Measurements from ENCODE around the gene LCE3C. TPM values are rescaled to one million over a fixed set of nuclear protein-coding genes. Genes with fewer than 3 reads are reported as not detected.
A peak's percentile ranks its signal among the peaks of the same experiment; 100 is the strongest.

The LCE3C gene
- total and polyA plus RNA-seq, 2 experiments from 2014 or later: not detected

- TF ChIP-seq EZH2 (IDR thresholded peaks at IDR 0.05; ENCODE audit: insufficient read depth, poor library complexity, severe bottlenecking): no peak
- TF ChIP-seq EZH2phosphoT487 (IDR thresholded peaks at IDR 0.05; ENCODE audit: insufficient read depth, low read depth): no peak
- DNase-seq: no peak
- no peaks in the 10 kb centered on the region for H3K36me3 ChIP-seq (ENCODE audit: low read depth)
- H3F3A ChIP-seq (ENCODE audit: insufficient read depth): no peaks in the 10 kb centered on the region
- H3K4me3 ChIP-seq: no peak overlapping the region
- H4K20me1 ChIP-seq (ENCODE audit: insufficient read depth): no peaks in the 10 kb centered on the region
- in situ Hi-C loops (cut with MboI): no loop called here
- no peak overlapping the region for H2AFZ ChIP-seq
- H3K4me1 ChIP-seq (ENCODE audit: insufficient read depth): no peaks in the 10 kb centered on the region
- 12 to 17% methylated on average over 3 of the region's 3 CpGs for WGBS, 2 experiments (ENCODE audit: low coverage in 1 of 2, low lambda C conversion rate in 2 of 2, missing lambda C conversion rate in 2 of 2)
- H3K27me3 ChIP-seq (replicated peaks; ENCODE audit: insufficient read depth): peaks cover 22% of the 10 kb centered on the region
- H3K9me2 ChIP-seq (ENCODE audit: insufficient read depth): no peaks in the 10 kb centered on the region
- no peaks in the 10 kb centered on the region for H3K79me2 ChIP-seq (ENCODE audit: insufficient read depth)
- no peak overlapping the region for H3K9ac ChIP-seq
- no peak overlapping the region for H3K4me2 ChIP-seq (ENCODE audit: unreplicated experiment)
- H3K9me3 ChIP-seq (ENCODE audit: low read depth): no peaks in the 10 kb centered on the region
- no peak overlapping the region for H3K27ac ChIP-seq
Observed at GRCh38 chr1:152643945-152644344, 43.9 kb downstream of the LCE3C start.

GRCh38 chr1:152645146-152645545, 45.1 kb downstream of the LCE3C start:
- DNase-seq: no peak
- Histone ChIP-seq H3K4me1 (ENCODE audit: insufficient read depth) (no peaks in the 10 kb centered on the region), H3K4me3 (no peak overlapping the region), H3K27me3 (replicated peaks; ENCODE audit: insufficient read depth) (peaks cover 22% of the 10 kb centered on the region), H3K9me3 (ENCODE audit: low read depth) (no peaks in the 10 kb centered on the region), H3K4me2 (ENCODE audit: unreplicated experiment) (no peak overlapping the region), H3K9ac (no peak overlapping the region), H3K36me3 (ENCODE audit: low read depth) (no peaks in the 10 kb centered on the region), H3F3A (ENCODE audit: insufficient read depth) (no peaks in the 10 kb centered on the region), H3K79me2 (ENCODE audit: insufficient read depth) (no peaks in the 10 kb centered on the region), H4K20me1 (ENCODE audit: insufficient read depth) (no peaks in the 10 kb centered on the region), H3K27ac (no peak overlapping the region), H3K9me2 (ENCODE audit: insufficient read depth) (no peaks in the 10 kb centered on the region), H2AFZ (no peak overlapping the region)
- in situ Hi-C loops (cut with MboI): no loop called here
- WGBS, 2 experiments (ENCODE audit: low coverage in 1 of 2, low lambda C conversion rate in 2 of 2, missing lambda C conversion rate in 2 of 2): 10 to 15% methylated on average over 3 of the region's 3 CpGs
- TF ChIP-seq EZH2phosphoT487 (IDR thresholded peaks at IDR 0.05; ENCODE audit: insufficient read depth, low read depth): no peak
- TF ChIP-seq EZH2 (IDR thresholded peaks at IDR 0.05; ENCODE audit: insufficient read depth, poor library complexity, severe bottlenecking): no peak

- TF ChIP-seq EZH2phosphoT487 (IDR thresholded peaks at IDR 0.05; ENCODE audit: insufficient read depth, low read depth) (no peak), EZH2 (IDR thresholded peaks at IDR 0.05; ENCODE audit: insufficient read depth, poor library complexity, severe bottlenecking) (no peak)
- Histone ChIP-seq H3F3A (ENCODE audit: insufficient read depth) (no peaks in the 10 kb centered on the region), H3K9me3 (ENCODE audit: low read depth) (no peaks in the 10 kb centered on the region), H3K9ac (no peak overlapping the region), H3K9me2 (ENCODE audit: insufficient read depth) (no peaks in the 10 kb centered on the region), H3K27ac (no peak overlapping the region), H3K4me3 (no peak overlapping the region), H3K27me3 (replicated peaks; ENCODE audit: insufficient read depth) (peaks cover 22% of the 10 kb centered on the region), H3K4me1 (ENCODE audit: insufficient read depth) (no peaks in the 10 kb centered on the region), H4K20me1 (ENCODE audit: insufficient read depth) (no peaks in the 10 kb centered on the region), H3K36me3 (ENCODE audit: low read depth) (no peaks in the 10 kb centered on the region), H3K79me2 (ENCODE audit: insufficient read depth) (no peaks in the 10 kb centered on the region), H3K4me2 (ENCODE audit: unreplicated experiment) (peak overlapping the region; percentile 2), H2AFZ (no peak overlapping the region)
- in situ Hi-C loops (cut with MboI): no loop called here
- peak; percentile 54 for DNase-seq
Observed at GRCh38 chr1:152646656-152647055, 46.6 kb downstream of the LCE3C start.

Small RNAs within 50 kb of the gene (small RNA-seq; reads per million reads assigned to genes)
- not detected for gene LCE3A (ENCODE audit: low read depth, low replicate concordance)
- gene LCE3B (ENCODE audit: low read depth, low replicate concordance): not detected

Other genes with a start within 250 kb of the LCE3C start
- not detected in 2 replicates for gene FLG2, start 240.2 kb upstream of the LCE3C start, total RNA-seq (2014; rRNA removed; shearing (Covaris generic))
- not detected in 2 replicates for gene FLG2, start 240.2 kb upstream of the LCE3C start, polyA plus RNA-seq (2016; fragmentation: Nextera tagmentation; extraction: Ambion mirVana)
- not detected in 2 replicates for gene CRNN, start 186.0 kb upstream of the LCE3C start, total RNA-seq (2014; rRNA removed; shearing (Covaris generic))
- not detected in 2 replicates for gene CRNN, start 186.0 kb upstream of the LCE3C start, polyA plus RNA-seq (2016; fragmentation: Nextera tagmentation; extraction: Ambion mirVana)
- not detected in 2 replicates for gene LCE5A, start 89.4 kb upstream of the LCE3C start, total RNA-seq (2014; rRNA removed; shearing (Covaris generic))
- not detected in 2 replicates for gene LCE5A, start 89.4 kb upstream of the LCE3C start, polyA plus RNA-seq (2016; fragmentation: Nextera tagmentation; extraction: Ambion mirVana)
- not detected in 2 replicates for gene CRCT1, start 85.8 kb upstream of the LCE3C start, total RNA-seq (2014; rRNA removed; shearing (Covaris generic))
- gene CRCT1, start 85.8 kb upstream of the LCE3C start, polyA plus RNA-seq (2016; fragmentation: Nextera tagmentation; extraction: Ambion mirVana): not detected in 2 replicates
- gene LCE3E, start 33.5 kb upstream of the LCE3C start, total RNA-seq (2014; rRNA removed; shearing (Covaris generic)): not detected in 2 replicates
- gene LCE3E, start 33.5 kb upstream of the LCE3C start, polyA plus RNA-seq (2016; fragmentation: Nextera tagmentation; extraction: Ambion mirVana): not detected in 2 replicates
- 0.51 TPM in 1 of 2 replicates, not detected in the other for gene LCE3D, start 19.7 kb upstream of the LCE3C start, total RNA-seq (2014; rRNA removed; shearing (Covaris generic))
- gene LCE3D, start 19.7 kb upstream of the LCE3C start, polyA plus RNA-seq (2016; fragmentation: Nextera tagmentation; extraction: Ambion mirVana): 0.33 and 1.0 TPM in 2 replicates
- not detected in 2 replicates for gene LCE3B, start 13.6 kb downstream of the LCE3C start, total RNA-seq (2014; rRNA removed; shearing (Covaris generic))
- gene LCE3B, start 13.6 kb downstream of the LCE3C start, polyA plus RNA-seq (2016; fragmentation: Nextera tagmentation; extraction: Ambion mirVana): not detected in 2 replicates
- gene LCE3A, start 22.9 kb downstream of the LCE3C start, total RNA-seq (2014; rRNA removed; shearing (Covaris generic)): not detected in 2 replicates
- gene LCE3A, start 22.9 kb downstream of the LCE3C start, polyA plus RNA-seq (2016; fragmentation: Nextera tagmentation; extraction: Ambion mirVana): 1.4 TPM in 1 of 2 replicates, not detected in the other
- not detected in 2 replicates for gene LCE2D, start 63.1 kb downstream of the LCE3C start, total RNA-seq (2014; rRNA removed; shearing (Covaris generic))
- not detected in 2 replicates for gene LCE2D, start 63.1 kb downstream of the LCE3C start, polyA plus RNA-seq (2016; fragmentation: Nextera tagmentation; extraction: Ambion mirVana)
- gene LCE2C, start 75.0 kb downstream of the LCE3C start, total RNA-seq (2014; rRNA removed; shearing (Covaris generic)): 3.2 TPM in 1 of 2 replicates, not detected in the other
- 1.8 and 2.0 TPM in 2 replicates for gene LCE2C, start 75.0 kb downstream of the LCE3C start, polyA plus RNA-seq (2016; fragmentation: Nextera tagmentation; extraction: Ambion mirVana)
- not detected in 2 replicates for gene LCE2B, start 85.9 kb downstream of the LCE3C start, total RNA-seq (2014; rRNA removed; shearing (Covaris generic))
- gene LCE2B, start 85.9 kb downstream of the LCE3C start, polyA plus RNA-seq (2016; fragmentation: Nextera tagmentation; extraction: Ambion mirVana): not detected in 2 replicates
- 9.9 and 12.1 TPM in 2 replicates for gene LCE2A, start 98.1 kb downstream of the LCE3C start, total RNA-seq (2014; rRNA removed; shearing (Covaris generic))
- gene LCE2A, start 98.1 kb downstream of the LCE3C start, polyA plus RNA-seq (2016; fragmentation: Nextera tagmentation; extraction: Ambion mirVana): 11.1 and 12.4 TPM in 2 replicates
- gene LCE4A, start 107.9 kb downstream of the LCE3C start, total RNA-seq (2014; rRNA removed; shearing (Covaris generic)): not detected in 2 replicates
- gene LCE4A, start 107.9 kb downstream of the LCE3C start, polyA plus RNA-seq (2016; fragmentation: Nextera tagmentation; extraction: Ambion mirVana): 0.39 and 0.51 TPM in 2 replicates
- gene KPRP, start 157.8 kb downstream of the LCE3C start, total RNA-seq (2014; rRNA removed; shearing (Covaris generic)): under 0.01 and 0.22 TPM in 2 replicates
- 9.9 and 10.4 TPM in 2 replicates for gene KPRP, start 157.8 kb downstream of the LCE3C start, polyA plus RNA-seq (2016; fragmentation: Nextera tagmentation; extraction: Ambion mirVana)
- gene LCE1F, start 174.9 kb downstream of the LCE3C start, total RNA-seq (2014; rRNA removed; shearing (Covaris generic)): not detected in 2 replicates
- gene LCE1F, start 174.9 kb downstream of the LCE3C start, polyA plus RNA-seq (2016; fragmentation: Nextera tagmentation; extraction: Ambion mirVana): 1.1 and 1.8 TPM in 2 replicates
- not detected in 2 replicates for gene LCE1E, start 186.0 kb downstream of the LCE3C start, total RNA-seq (2014; rRNA removed; shearing (Covaris generic))
- not detected in 2 replicates for gene LCE1E, start 186.0 kb downstream of the LCE3C start, polyA plus RNA-seq (2016; fragmentation: Nextera tagmentation; extraction: Ambion mirVana)
- not detected in 2 replicates for gene LCE1D, start 196.5 kb downstream of the LCE3C start, total RNA-seq (2014; rRNA removed; shearing (Covaris generic))
- gene LCE1D, start 196.5 kb downstream of the LCE3C start, polyA plus RNA-seq (2016; fragmentation: Nextera tagmentation; extraction: Ambion mirVana): not detected in 2 replicates
- gene LCE1C, start 206.4 kb downstream of the LCE3C start, total RNA-seq (2014; rRNA removed; shearing (Covaris generic)): not detected in 2 replicates
- not detected in 2 replicates for gene LCE1C, start 206.4 kb downstream of the LCE3C start, polyA plus RNA-seq (2016; fragmentation: Nextera tagmentation; extraction: Ambion mirVana)
- gene LCE1B, start 211.7 kb downstream of the LCE3C start, total RNA-seq (2014; rRNA removed; shearing (Covaris generic)): not detected in 2 replicates
- not detected in 2 replicates for gene LCE1B, start 211.7 kb downstream of the LCE3C start, polyA plus RNA-seq (2016; fragmentation: Nextera tagmentation; extraction: Ambion mirVana)
- gene LCE1A, start 227.2 kb downstream of the LCE3C start, total RNA-seq (2014; rRNA removed; shearing (Covaris generic)): not detected in 2 replicates
- not detected in 2 replicates for gene LCE1A, start 227.2 kb downstream of the LCE3C start, polyA plus RNA-seq (2016; fragmentation: Nextera tagmentation; extraction: Ambion mirVana)
- gene LCE6A, start 242.6 kb downstream of the LCE3C start, total RNA-seq (2014; rRNA removed; shearing (Covaris generic)): not detected in 2 replicates
- gene LCE6A, start 242.6 kb downstream of the LCE3C start, polyA plus RNA-seq (2016; fragmentation: Nextera tagmentation; extraction: Ambion mirVana): not detected in 2 replicates

All from GM23248 (cell line).